Activated naive CD8-positive, alpha-beta T cell treated with anti-CD3 and anti-CD28 coated beads, Interleukin-2, amount 50 U/mL, for 24 hours (primary cell): ENCODE data around the gene CD47.

Experiments used
- ATAC-seq: fragments of 150-1000 bp; cut with Tn5 transposase; one replicate; pipeline ENCODE4 v1.10.0; 2021
- DNase-seq: peaks from one replicate; pipeline ENCODE4 v3.0.0; 2021
- H3K27ac Mint-ChIP-seq: one replicate; pipeline ENCODE4 v1.8.0; 2021; ENCODE audit warnings: mild to moderate bottlenecking, mixed read lengths
- H3K27me3 Mint-ChIP-seq: one replicate; pipeline ENCODE4 v1.8.0; 2021; ENCODE audit warnings: mixed read lengths
- H3K36me3 Mint-ChIP-seq: one replicate; pipeline ENCODE4 v1.8.0; 2021; ENCODE audit warnings: low read depth, mixed read lengths
- H3K4me1 Mint-ChIP-seq: one replicate; pipeline ENCODE4 v1.8.0; 2021; ENCODE audit warnings: mixed read lengths
- H3K4me3 Mint-ChIP-seq: one replicate; pipeline ENCODE4 v1.8.0; 2021; ENCODE audit warnings: mild to moderate bottlenecking, moderate library complexity, mixed read lengths
- H3K9me3 Mint-ChIP-seq: one replicate; pipeline ENCODE4 v1.8.0; 2021; ENCODE audit warnings: mixed read lengths

The CD47 gene

GRCh38 chr3:108013141-108014055 lies 77.4 kb downstream of the CD47 start:
- H3K36me3 Mint-ChIP-seq = no peaks in the 10 kb centered on the region
- DNase-seq (no peak), ATAC-seq (no peak)
- no peak overlapping the region for H3K4me3 Mint-ChIP-seq
- H3K9me3 Mint-ChIP-seq = no peaks in the 10 kb centered on the region
- H3K4me1 Mint-ChIP-seq = peaks cover 6% of the 10 kb centered on the region
- no peaks in the 10 kb centered on the region for H3K27me3 Mint-ChIP-seq
- H3K27ac Mint-ChIP-seq = no peak overlapping the region

DNA sequence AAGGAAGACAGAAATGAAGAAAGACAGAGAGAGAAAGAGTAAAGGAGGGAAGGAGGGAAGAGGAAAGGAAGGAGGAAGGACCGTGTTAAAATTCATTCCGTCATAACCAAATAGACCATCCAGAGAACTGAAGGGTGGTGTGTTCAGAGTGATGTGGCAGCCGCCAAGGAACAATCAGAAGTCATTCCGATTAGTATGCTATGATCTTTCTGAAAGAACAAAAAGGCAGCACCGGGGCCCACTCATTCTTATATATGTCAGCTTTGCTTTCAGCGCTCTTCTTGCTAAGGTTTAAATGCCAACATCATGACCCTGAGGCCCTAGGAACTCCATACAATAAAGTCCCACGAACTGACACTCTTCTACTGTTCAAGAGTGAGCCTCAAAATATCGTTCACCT lies 78.5 kb downstream of the CD47 start:
- Mint-ChIP-seq H3K4me1 (peaks cover 6% of the 10 kb centered on the region), H3K27me3 (no peaks in the 10 kb centered on the region), H3K4me3 (no peak overlapping the region), H3K36me3 (no peaks in the 10 kb centered on the region), H3K27ac (no peak overlapping the region), H3K9me3 (no peaks in the 10 kb centered on the region)
- DNase-seq = no peak
- ATAC-seq = no peak

DNA sequence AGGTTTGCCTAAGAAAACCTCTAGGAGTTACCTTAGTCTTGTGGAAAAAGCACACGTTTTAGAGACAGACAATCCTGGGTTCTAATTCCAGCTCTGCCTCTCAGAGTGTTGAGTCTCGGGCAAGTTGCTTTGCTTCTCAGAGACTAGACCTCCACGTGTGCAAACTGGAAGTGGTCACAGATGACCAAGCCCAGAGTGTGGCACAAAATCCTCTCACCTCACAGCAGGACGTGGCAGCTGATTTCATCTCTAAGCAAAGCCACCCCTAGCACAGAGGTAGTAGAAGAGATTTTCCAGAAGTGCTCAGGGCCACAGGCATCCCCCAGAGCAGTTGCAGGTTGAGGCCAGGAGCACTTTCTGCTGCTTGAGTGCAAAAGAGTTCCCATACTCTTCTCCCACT lies 79.2 kb downstream of the CD47 start:
- Mint-ChIP-seq H3K27ac (no peak overlapping the region), H3K4me1 (peaks cover 6% of the 10 kb centered on the region), H3K36me3 (no peaks in the 10 kb centered on the region), H3K4me3 (no peak overlapping the region), H3K9me3 (no peaks in the 10 kb centered on the region), H3K27me3 (peaks cover 2% of the 10 kb centered on the region)
- no peak for ATAC-seq
- no peak for DNase-seq

GRCh38 chr3:108008931-108009639 lies 81.7 kb downstream of the CD47 start:
- Mint-ChIP-seq H3K4me3 (no peak overlapping the region), H3K4me1 (peaks cover 20% of the 10 kb centered on the region), H3K36me3 (no peaks in the 10 kb centered on the region), H3K9me3 (no peaks in the 10 kb centered on the region), H3K27me3 (peaks cover 7% of the 10 kb centered on the region), H3K27ac (no peak overlapping the region)
- DNase-seq = no peak
- peak; percentile 28 for ATAC-seq

- H3K27me3 Mint-ChIP-seq = peaks cover 7% of the 10 kb centered on the region
- H3K27ac Mint-ChIP-seq = no peak overlapping the region
- H3K4me3 Mint-ChIP-seq = no peak overlapping the region
- no peaks in the 10 kb centered on the region for H3K9me3 Mint-ChIP-seq
- peaks cover 20% of the 10 kb centered on the region for H3K4me1 Mint-ChIP-seq
- ATAC-seq = no peak
- no peaks in the 10 kb centered on the region for H3K36me3 Mint-ChIP-seq
- no peak for DNase-seq
Observed at GRCh38 chr3:108008106-108008505, 82.7 kb downstream of the CD47 start.

DNA sequence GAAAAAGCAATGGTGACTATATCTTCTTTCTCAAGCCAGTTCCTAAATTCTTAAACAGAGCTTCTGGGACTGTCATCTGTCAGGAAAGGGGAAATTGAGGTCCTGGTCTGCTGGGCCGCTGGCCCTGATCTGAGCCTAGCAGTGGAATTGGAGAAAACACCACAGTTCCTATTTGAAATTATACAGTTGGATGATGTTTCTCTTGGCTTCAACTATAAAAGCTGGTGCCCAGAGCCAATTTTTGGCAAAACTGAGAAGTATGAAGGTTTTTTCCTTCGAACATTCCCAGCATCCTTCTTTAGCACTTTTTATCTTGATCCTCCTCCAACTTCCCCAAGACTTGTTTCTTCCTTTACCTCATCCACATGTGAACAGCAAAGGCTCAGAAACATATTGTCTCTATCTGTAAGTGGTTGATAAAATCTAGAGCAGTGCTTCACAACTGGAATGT lies 83.9 kb downstream of the CD47 start:
- H3K27me3 Mint-ChIP-seq = peaks cover 7% of the 10 kb centered on the region
- no peaks in the 10 kb centered on the region for H3K36me3 Mint-ChIP-seq
- ATAC-seq (no peak), DNase-seq (no peak)
- peaks cover 20% of the 10 kb centered on the region for H3K4me1 Mint-ChIP-seq
- H3K27ac Mint-ChIP-seq = no peak overlapping the region
- no peak overlapping the region for H3K4me3 Mint-ChIP-seq
- H3K9me3 Mint-ChIP-seq = no peaks in the 10 kb centered on the region

- no peak overlapping the region for H3K27ac Mint-ChIP-seq
- no peaks in the 10 kb centered on the region for H3K9me3 Mint-ChIP-seq
- no peaks in the 10 kb centered on the region for H3K36me3 Mint-ChIP-seq
- DNase-seq = no peak
- peaks cover 20% of the 10 kb centered on the region for H3K4me1 Mint-ChIP-seq
- no peak for ATAC-seq
- peaks cover 7% of the 10 kb centered on the region for H3K27me3 Mint-ChIP-seq
- H3K4me3 Mint-ChIP-seq = no peak overlapping the region
Observed at GRCh38 chr3:108006077-108006771, 84.6 kb downstream of the CD47 start.

- no peak for DNase-seq
- Mint-ChIP-seq H3K9me3 (peaks cover 3% of the 10 kb centered on the region), H3K27me3 (peaks cover 7% of the 10 kb centered on the region), H3K27ac (no peak overlapping the region), H3K36me3 (no peaks in the 10 kb centered on the region), H3K4me3 (no peak overlapping the region), H3K4me1 (peaks cover 20% of the 10 kb centered on the region)
- ATAC-seq = peak; percentile 43
Observed at GRCh38 chr3:108004647-108005046, 86.2 kb downstream of the CD47 start.

- Mint-ChIP-seq H3K27me3 (peaks cover 4% of the 10 kb centered on the region), H3K4me1 (peaks cover 14% of the 10 kb centered on the region), H3K27ac (no peak overlapping the region), H3K4me3 (no peak overlapping the region), H3K9me3 (peaks cover 3% of the 10 kb centered on the region), H3K36me3 (no peaks in the 10 kb centered on the region)
- no peak for ATAC-seq
- DNase-seq = no peak
Observed at GRCh38 chr3:108001457-108001856, 89.4 kb downstream of the CD47 start.

- no peak overlapping the region for H3K27ac Mint-ChIP-seq
- no peak overlapping the region for H3K4me3 Mint-ChIP-seq
- peaks cover 3% of the 10 kb centered on the region for H3K9me3 Mint-ChIP-seq
- H3K27me3 Mint-ChIP-seq = no peaks in the 10 kb centered on the region
- no peaks in the 10 kb centered on the region for H3K4me1 Mint-ChIP-seq
- no peaks in the 10 kb centered on the region for H3K36me3 Mint-ChIP-seq
- DNase-seq = no peak
- no peak for ATAC-seq
Observed at GRCh38 chr3:107999215-107999775, 91.5 kb downstream of the CD47 start.

DNA sequence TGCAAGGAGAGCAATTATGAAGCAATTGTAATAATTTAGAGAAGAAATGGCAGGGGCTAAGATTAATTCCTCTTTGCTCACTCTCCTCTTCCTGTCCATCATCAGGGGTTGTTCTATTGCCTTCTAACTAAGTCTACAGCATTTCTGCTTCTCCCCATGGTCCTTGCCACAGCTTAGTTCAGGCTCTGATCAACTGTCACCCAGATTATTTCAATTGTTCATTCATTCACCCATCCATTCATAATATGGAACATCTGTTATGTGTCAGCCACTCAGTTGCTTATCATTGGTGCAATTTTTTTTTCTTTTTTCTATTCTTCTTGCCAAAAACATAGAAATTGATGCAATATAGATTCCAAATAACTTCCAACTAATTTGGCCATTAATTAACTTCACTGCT lies 93.2 kb downstream of the CD47 start:
- H3K4me1 Mint-ChIP-seq = peaks cover 9% of the 10 kb centered on the region

GRCh38 chr3:107995823-107996222 lies 95.0 kb downstream of the CD47 start:
- no peaks in the 10 kb centered on the region for H3K36me3 Mint-ChIP-seq
- DNase-seq (no peak), ATAC-seq (no peak)
- no peak overlapping the region for H3K4me3 Mint-ChIP-seq
- H3K4me1 Mint-ChIP-seq = peaks cover 9% of the 10 kb centered on the region
- peaks cover 3% of the 10 kb centered on the region for H3K9me3 Mint-ChIP-seq
- H3K27ac Mint-ChIP-seq = no peak overlapping the region
- H3K27me3 Mint-ChIP-seq = no peaks in the 10 kb centered on the region

More for the DNA sequence above, 93.2 kb downstream of the CD47 start:
- H3K36me3 Mint-ChIP-seq = no peaks in the 10 kb centered on the region
- DNase-seq (no peak), ATAC-seq (no peak)
- no peaks in the 10 kb centered on the region for H3K27me3 Mint-ChIP-seq
- H3K27ac Mint-ChIP-seq = no peak overlapping the region
- peaks cover 3% of the 10 kb centered on the region for H3K9me3 Mint-ChIP-seq
- no peak overlapping the region for H3K4me3 Mint-ChIP-seq

GRCh38 chr3:107994956-107995715 lies 95.7 kb downstream of the CD47 start:
- Mint-ChIP-seq H3K9me3 (peaks cover 1% of the 10 kb centered on the region), H3K4me1 (peaks cover 9% of the 10 kb centered on the region), H3K27me3 (no peaks in the 10 kb centered on the region), H3K27ac (no peak overlapping the region), H3K36me3 (no peaks in the 10 kb centered on the region), H3K4me3 (no peak overlapping the region)
- DNase-seq (no peak), ATAC-seq (no peak)

- ATAC-seq = no peak
- Mint-ChIP-seq H3K4me1 (peaks cover 9% of the 10 kb centered on the region), H3K4me3 (no peak overlapping the region), H3K27me3 (no peaks in the 10 kb centered on the region), H3K27ac (no peak overlapping the region), H3K36me3 (no peaks in the 10 kb centered on the region), H3K9me3 (no peaks in the 10 kb centered on the region)
- DNase-seq = no peak
Observed at GRCh38 chr3:107994181-107994580, 96.7 kb downstream of the CD47 start.
